LNCAP (cell line): ENCODE measurements around the gene TBC1D8.

ENCODE experiments used
- CTCF ChIP-seq: fragments of 450-650 bp; IDR thresholded peaks from 2 replicates; pipeline ENCODE4 v1.5.1; 2017; ENCODE audit warnings: mild to moderate bottlenecking

Gene TBC1D8

GRCh38 chr2:101175991-101176390 lies 24.8 kb upstream of the TBC1D8 start:
- no peak for TF ChIP-seq CTCF

- no peak for TF ChIP-seq CTCF
Measured at GRCh38 chr2:101173707-101174295, 22.6 kb upstream of the TBC1D8 start.

- TF ChIP-seq CTCF, result no peak
Measured at GRCh38 chr2:101168706-101169105, 17.5 kb upstream of the TBC1D8 start.

- TF ChIP-seq CTCF, result no peak
Measured at GRCh38 chr2:101164021-101164420, 12.8 kb upstream of the TBC1D8 start.

- no peak for TF ChIP-seq CTCF
Measured at GRCh38 chr2:101162561-101163330, 11.6 kb upstream of the TBC1D8 start.

- TF ChIP-seq CTCF, result no peak
Measured at GRCh38 chr2:101161658-101162057, 10.5 kb upstream of the TBC1D8 start.

- TF ChIP-seq CTCF, result no peak
Measured at GRCh38 chr2:101160454-101160853, 9.3 kb upstream of the TBC1D8 start.
